ENCODE data around the gene PYY. TPM values are rescaled to one million over a fixed set of nuclear protein-coding genes. Genes with fewer than 3 reads are reported as not detected.
"Not testable (repeated sequence)": the region's sequence is repeated elsewhere in the genome, so short reads cannot be mapped to it uniquely, and the experiment has no call there.

Gene PYY
- total RNA-seq, 4 donors from 2014 or later, result not detected

- TF ChIP-seq EP300 (IDR thresholded peaks at IDR 0.05), result no peak
- TF ChIP-seq POLR2AphosphoS5 (IDR thresholded peaks at IDR 0.05), result no peak
- TF ChIP-seq POLR2A (IDR thresholded peaks at IDR 0.05; ENCODE audit: low read depth), result no peak
- no peak for TF ChIP-seq CTCF (IDR thresholded peaks at IDR 0.05)
- no peaks in the 10 kb centered on the region for H3K9me3 ChIP-seq
- H3K4me1 ChIP-seq, result peaks cover 6 to 19% (median 9%) of the 10 kb centered on the region in 4 donors
- intact Hi-C loops (cut with DNase I), result loop anchor here (2.0 to 5.0 kb wide), 2 partner anchors 50 to 227 kb away; no protein-coding TSS in a partner anchor
- H3K36me3 ChIP-seq, result no peaks in the 10 kb centered on the region
- no peak within 1 kb of the TSS for H3K4me3 ChIP-seq
- H3K27me3 ChIP-seq, result peaks cover 0 to 22% (median 9%) of the 10 kb centered on the region in 4 donors
- no peak within 1 kb of the TSS for H3K27ac ChIP-seq (replicated peaks in 1 of 4)
- DNase-seq (ENCODE audit: extremely low spot score), result no peak
- WGBS, result 94% methylated on average over 8 of the region's 17 CpGs
These were observed 11.6 kb downstream of the PYY start, which contains the start of gene PPY for GRCh38 chr17:43942051-43942685. PPY (minus strand) TSS chr17:43942476; CDS start chr17:43941654, 822 bp downstream.

GRCh38 chr17:43940630-43941029, 13.1 kb downstream of the PYY start:
- intact Hi-C loops (cut with DNase I), result loop anchor here (5.0 kb wide), 1 partner anchor 52 kb away; no protein-coding TSS in a partner anchor

GRCh38 chr17:43939886-43940285, 13.9 kb downstream of the PYY start:
- H3K36me3 ChIP-seq, result no peaks in the 10 kb centered on the region
- no peaks in the 10 kb centered on the region for H3K9me3 ChIP-seq
- intact Hi-C loops (cut with DNase I), result loop anchor here (5.0 kb wide), 1 partner anchor 52 kb away; no protein-coding TSS in a partner anchor
- no peak overlapping the region for H3K27ac ChIP-seq (replicated peaks in 1 of 4)
- H3K4me1 ChIP-seq, result peaks cover 6 to 19% (median 9%) of the 10 kb centered on the region in 4 donors
- no peak overlapping the region for H3K4me3 ChIP-seq
- peaks cover 0 to 34% (median 9%) of the 10 kb centered on the region in 4 donors for H3K27me3 ChIP-seq
- 97% methylated on average over 5 of the region's 5 CpGs for WGBS
- no peak for DNase-seq (ENCODE audit: extremely low spot score)
- TF ChIP-seq CTCF (IDR thresholded peaks at IDR 0.05) (no peak), POLR2AphosphoS5 (IDR thresholded peaks at IDR 0.05) (no peak), EP300 (IDR thresholded peaks at IDR 0.05) (no peak), POLR2A (IDR thresholded peaks at IDR 0.05; ENCODE audit: low read depth) (no peak)

More at GRCh38 chr17:43940630-43941029, 13.1 kb downstream of the PYY start:
- Histone ChIP-seq H3K27me3 (peaks cover 0 to 28% (median 9%) of the 10 kb centered on the region in 4 donors), H3K4me3 (no peak overlapping the region), H3K27ac (replicated peaks in 1 of 4) (no peak overlapping the region), H3K36me3 (no peaks in the 10 kb centered on the region), H3K9me3 (no peaks in the 10 kb centered on the region), H3K4me1 (peaks cover 6 to 19% (median 9%) of the 10 kb centered on the region in 4 donors)
- peak in 1 of 3 experiments; percentile 22 for TF ChIP-seq CTCF (IDR thresholded peaks at IDR 0.05)
- no peak for TF ChIP-seq EP300 (IDR thresholded peaks at IDR 0.05)
- DNase-seq (ENCODE audit: extremely low spot score), result no peak
- WGBS, result 51% methylated on average over 7 of the region's 7 CpGs

- H3K36me3 ChIP-seq; H3K9me3 ChIP-seq; H3K4me3 ChIP-seq; DNase-seq (ENCODE audit: extremely low spot score); H3K27ac ChIP-seq (replicated peaks in 1 of 4); intact Hi-C loops (cut with DNase I): not testable (repeated sequence)
- peaks cover 6 to 19% (median 9%) of the 10 kb centered on the region in 4 donors for H3K4me1 ChIP-seq
- H3K27me3 ChIP-seq, result peaks cover 0 to 34% (median 9%) of the 10 kb centered on the region in 4 donors
- 96% methylated on average over 3 of the region's 3 CpGs for WGBS
These were observed 14.3 kb downstream of the PYY start for GRCh38 chr17:43939452-43939851.

GRCh38 chr17:43938838-43939182, 14.9 kb downstream of the PYY start:
- peaks cover 0 to 34% (median 9%) of the 10 kb centered on the region in 4 donors for H3K27me3 ChIP-seq
- TF ChIP-seq EP300 (IDR thresholded peaks at IDR 0.05) (no peak), CTCF (IDR thresholded peaks at IDR 0.05) (no peak), POLR2AphosphoS5 (IDR thresholded peaks at IDR 0.05) (no peak), POLR2A (IDR thresholded peaks at IDR 0.05; ENCODE audit: low read depth) (no peak)

More at GRCh38 chr17:43938838-43939182, 14.9 kb downstream of the PYY start:
- no peak for DNase-seq (ENCODE audit: extremely low spot score)
- no peak overlapping the region for H3K27ac ChIP-seq (replicated peaks in 1 of 4)
- intact Hi-C loops (cut with DNase I), result no loop called here
- no peaks in the 10 kb centered on the region for H3K36me3 ChIP-seq
- H3K4me3 ChIP-seq, result no peak overlapping the region
- WGBS, result 71% methylated on average over 6 of the region's 6 CpGs
- H3K4me1 ChIP-seq, result peaks cover 6 to 14% (median 9%) of the 10 kb centered on the region in 4 donors
- H3K9me3 ChIP-seq, result no peaks in the 10 kb centered on the region

Data from esophagus muscularis mucosa (tissue), 4 donors.